ENCODE results near the gene TLCD5.

Gene TLCD5

DNA sequence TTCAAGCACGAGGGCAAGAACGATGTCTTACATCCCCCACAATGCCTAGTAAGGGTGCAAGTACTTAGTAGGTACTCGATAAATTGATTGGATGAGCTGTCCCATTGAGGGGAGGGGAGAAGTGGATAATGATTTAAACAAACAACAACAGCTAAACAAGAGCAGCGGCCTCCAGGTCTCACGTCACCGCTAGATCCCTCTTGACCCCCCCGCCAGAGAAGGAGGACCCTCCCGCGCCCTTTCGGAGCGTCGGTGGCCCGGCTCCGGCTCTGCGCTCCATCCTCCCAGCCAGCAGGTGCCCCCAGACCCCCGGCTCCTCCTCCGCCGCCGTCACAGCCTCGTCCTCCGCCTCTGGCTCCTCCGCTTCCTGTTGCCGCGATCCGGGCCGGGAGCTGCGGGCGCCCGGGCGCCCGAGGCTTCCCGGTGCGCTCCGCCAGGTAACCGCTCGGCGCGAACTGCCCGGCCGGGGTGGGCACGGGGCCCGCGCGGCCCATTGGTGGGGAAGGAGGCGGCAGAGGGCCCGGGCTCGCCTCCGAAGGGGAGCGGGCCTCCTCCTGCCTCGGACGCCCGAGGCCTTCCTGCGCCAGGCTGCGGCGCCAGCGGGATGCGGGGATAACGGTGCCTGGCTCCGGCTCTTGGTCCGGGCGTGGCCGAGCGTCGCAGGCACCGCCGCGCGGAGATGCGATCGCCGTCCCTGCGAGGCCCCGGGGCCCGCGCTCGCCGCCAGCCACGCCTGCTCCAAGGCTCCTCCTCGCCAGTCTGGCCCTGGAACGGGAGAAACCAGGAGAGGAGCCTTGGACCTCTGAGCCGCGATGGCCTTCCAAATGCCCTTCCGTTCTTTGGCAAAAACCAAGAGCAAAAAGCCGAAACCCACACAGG is at the start of gene TLCD5:
Gene TLCD5, plus strand, starts transcription at position 368 of the 879 bp plus-strand sequence. CDS start 2,143 bp downstream, outside the sequence.
- peak; percentile 26 for DNase-seq

DNA sequence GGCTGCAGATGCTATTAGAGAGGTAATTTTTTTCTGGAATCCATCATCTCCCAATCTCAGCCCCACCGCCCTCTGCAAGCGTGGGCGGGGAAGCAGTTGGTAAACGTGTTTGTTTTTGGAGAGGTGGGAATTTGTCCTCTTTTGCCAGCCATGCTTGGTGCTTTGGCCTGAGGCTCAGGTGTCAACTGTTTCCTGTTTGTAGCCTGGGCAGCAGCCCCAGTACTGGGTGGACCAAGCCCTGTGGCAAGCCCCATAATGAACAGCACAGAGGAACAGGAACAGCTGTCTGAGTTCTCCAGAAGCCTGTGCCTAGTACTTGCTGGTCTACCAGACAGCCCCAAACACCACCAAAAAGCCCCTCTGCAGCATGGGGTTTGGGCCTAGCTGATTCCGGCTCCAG is 45.6 kb upstream of the TLCD5 start:
- DNase-seq, result no peak

- no peak for DNase-seq
Measured at GRCh38 chr11:120280600-120281051, 44.5 kb upstream of the TLCD5 start.

DNA sequence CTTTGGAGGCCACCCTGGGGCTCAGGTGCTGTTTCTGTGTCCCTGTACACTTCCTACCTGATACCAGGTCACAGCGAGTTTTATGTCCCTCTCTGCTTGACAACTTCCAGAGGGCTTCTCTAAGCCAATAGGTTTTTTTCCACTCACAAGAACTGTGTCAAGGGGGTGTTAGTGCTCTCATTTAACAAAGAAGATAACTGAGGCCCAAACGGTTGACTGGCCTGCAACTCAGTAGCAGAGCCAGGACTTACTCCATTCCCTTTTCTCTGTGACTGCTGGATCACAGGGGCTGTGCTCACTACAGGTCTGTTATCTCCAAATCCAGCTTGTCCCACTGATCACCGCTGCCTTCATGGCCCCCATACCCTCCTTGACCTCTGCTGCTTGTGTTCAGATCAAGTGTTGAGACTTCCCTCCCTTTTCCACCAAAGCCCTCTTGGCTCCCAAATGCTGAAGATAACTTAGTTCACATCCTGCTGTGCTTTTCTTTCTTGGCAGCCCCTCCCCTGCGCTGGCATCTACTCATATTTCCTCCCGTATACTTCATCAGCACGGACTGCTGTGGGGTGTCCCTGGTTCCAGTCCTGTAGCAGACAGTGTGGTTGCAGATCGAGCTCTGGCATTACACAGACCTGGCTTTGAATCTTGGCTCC is 43.8 kb upstream of the TLCD5 start:
- no peak for DNase-seq

DNA sequence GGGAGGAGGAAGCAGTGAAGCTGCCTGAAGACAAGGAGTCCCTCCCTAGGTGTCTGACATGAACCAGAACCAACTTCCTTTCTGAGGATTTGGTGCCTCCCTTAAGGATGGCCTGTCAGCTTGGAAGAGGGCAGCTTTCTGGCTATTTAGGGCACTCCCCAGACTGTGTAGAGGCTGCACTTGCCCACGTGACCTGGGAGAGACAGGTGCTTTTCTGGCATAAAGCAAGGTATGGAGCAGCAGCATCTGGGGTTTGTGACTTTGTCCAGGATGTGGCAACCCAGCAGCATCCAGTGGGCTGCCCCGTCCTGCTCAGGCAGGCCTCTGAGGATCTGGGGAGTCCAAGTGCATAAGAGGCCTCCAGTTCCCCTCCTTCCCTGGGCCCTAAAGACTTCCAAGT is 42.0 kb upstream of the TLCD5 start:
- DNase-seq, result no peak

- no peak for DNase-seq
Measured at GRCh38 chr11:120284272-120284671, 40.8 kb upstream of the TLCD5 start.

GRCh38 chr11:120285256-120285655 is 39.8 kb upstream of the TLCD5 start:
- DNase-seq, result no peak

GRCh38 chr11:120288021-120288420 is 37.1 kb upstream of the TLCD5 start:
- DNase-seq, result no peak

DNA sequence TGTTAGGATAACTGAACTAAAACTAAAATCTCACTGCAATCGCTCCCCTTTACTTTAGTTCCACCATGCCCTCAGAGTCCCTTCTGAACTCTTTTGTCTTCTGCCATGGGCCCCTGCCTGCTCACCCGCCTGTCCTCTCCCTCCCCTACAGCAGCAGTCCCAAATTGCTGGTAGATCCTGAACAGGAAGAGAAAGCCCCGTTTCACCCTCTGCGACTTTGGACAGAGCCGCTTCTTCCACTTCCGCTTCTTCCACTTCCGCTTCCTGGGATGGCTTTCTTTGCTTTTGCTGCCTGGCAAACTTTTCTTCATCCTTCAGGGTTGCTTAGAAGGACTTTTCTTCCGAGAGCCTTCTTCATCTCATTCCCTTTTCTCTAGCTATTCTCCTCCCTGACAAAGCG is 35.7 kb upstream of the TLCD5 start:
- DNase-seq, result no peak

GRCh38 chr11:120290956-120291355 is 34.1 kb upstream of the TLCD5 start:
- no peak for DNase-seq

GRCh38 chr11:120293038-120293800 is 31.9 kb upstream of the TLCD5 start:
- DNase-seq, result no peak

GRCh38 chr11:120294096-120294495 is 31.0 kb upstream of the TLCD5 start:
- DNase-seq, result no peak

DNA sequence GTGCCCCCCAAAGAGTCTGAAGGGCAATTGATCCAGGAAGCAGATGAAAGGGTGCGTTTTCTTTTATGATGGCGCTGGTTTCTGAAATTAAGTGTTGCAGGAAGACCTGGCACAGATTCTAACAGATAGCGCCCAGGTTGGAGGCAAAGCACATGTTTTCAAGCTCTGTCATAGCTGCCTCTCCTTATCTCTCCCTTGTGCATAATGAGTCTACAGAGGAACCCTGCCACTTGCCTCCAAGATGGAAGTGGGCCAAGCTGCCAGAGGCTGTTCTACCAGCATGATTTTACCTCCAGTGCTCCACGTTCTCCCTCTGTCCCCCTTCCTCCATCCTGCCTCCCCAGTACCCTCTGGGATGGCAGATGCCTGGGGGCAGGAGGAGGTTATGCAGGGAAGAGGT is 30.0 kb upstream of the TLCD5 start:
- no peak for DNase-seq

- DNase-seq, result no peak
Measured at GRCh38 chr11:120296554-120296953, 28.5 kb upstream of the TLCD5 start.

DNA sequence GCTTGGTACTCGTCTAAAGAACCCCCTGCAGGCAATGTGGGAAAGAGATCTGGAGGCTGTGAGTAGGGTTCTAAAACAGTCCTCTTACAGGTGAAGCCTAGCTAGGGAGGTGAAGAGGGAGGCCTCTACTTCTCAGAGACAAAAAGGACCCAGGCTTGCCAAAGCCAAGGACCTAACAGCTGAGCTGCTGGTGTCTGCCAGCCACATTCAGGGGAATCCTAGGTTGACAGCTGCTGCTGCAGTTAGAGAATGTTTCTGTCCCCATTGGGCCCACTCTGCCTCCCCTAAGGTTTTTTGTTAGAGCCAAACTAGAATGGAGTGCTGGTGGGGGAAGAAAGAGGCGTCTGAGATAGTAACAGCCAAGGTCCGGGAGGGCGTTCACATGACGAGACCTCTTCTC is 26.6 kb upstream of the TLCD5 start:
- no peak for DNase-seq

DNA sequence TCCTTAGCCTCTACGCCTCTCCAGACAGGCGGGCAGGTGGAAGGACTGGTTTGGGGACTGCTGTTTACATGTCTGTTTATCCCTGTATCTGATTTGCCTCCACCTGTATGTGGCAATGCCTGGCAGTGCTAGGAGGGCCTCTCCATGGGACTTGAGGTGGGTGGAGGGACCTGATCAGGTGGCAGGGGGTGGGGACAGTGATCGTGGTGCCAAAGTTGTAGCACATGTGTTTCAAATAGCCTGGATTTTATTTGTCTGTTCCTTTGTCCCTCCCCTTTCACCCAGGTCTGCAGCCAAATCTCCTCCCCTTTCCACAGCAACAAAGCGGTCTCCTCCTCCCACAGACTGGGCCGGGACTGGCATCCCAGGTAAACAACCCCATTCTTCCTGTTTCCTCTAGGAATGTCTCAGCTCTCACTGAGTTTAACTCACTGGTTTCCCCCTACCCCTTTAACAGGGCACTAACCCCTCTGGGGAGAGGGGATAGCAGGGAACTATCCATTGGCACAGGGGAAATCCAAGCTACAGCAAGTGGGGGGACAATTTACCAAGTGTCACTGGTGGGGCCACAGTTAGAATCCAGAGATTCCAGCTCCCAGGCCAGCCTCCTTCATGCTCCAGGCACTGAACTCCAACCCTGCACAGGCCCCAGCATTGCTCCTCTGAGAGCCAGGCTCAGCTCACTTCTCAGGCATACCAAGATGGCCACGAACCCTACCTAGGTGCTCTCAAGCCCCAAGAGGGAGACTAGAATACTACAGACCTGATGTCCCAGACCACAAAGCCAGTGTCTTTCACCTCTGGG is 22.9 kb upstream of the TLCD5 start:
- DNase-seq, result no peak

DNA sequence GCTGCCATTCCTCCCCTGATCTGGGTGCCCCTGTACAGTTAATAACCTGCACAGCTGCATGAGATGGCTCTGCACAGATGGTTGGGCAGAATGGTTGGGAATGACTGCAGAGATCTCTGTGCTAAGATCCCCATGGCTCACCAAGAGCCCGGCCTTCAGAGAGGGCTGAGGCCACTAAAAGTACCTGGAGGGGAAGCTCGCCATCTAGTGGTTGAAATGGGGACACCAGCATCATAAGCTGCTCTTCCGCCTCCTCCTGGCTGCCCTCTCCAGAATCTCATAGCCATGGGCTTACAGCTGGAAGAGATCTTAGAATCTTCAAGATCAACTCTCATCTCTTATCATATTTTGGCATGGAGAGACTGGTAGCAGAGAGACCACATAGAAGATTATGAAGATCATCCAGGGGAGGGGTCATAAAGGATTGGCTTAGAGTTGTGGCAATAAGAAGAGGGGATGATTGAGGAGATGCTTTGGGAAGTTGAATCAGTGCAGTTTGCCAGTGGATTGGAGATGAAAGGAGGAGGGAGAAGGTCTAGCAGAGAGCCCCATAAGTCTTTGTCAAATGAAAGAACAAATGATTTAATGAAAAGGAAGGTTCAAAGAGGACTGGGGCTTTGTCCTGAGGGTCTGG is 22.0 kb upstream of the TLCD5 start:
- peak; percentile 63 for DNase-seq

GRCh38 chr11:120304526-120304925 is 20.6 kb upstream of the TLCD5 start:
- DNase-seq, result no peak

- no peak for DNase-seq
Measured at GRCh38 chr11:120305286-120305685, 19.8 kb upstream of the TLCD5 start.

- no peak for DNase-seq
Measured at GRCh38 chr11:120306519-120307242, 18.4 kb upstream of the TLCD5 start.

GRCh38 chr11:120307476-120307875 is 17.6 kb upstream of the TLCD5 start:
- no peak for DNase-seq

Measured in activated CD8-positive, alpha-beta memory T cell treated with anti-CD3 and anti-CD28 coated beads, Interleukin-2, amount 50 U/mL, for 4 hours (primary cell).